ENCODE results near the gene PACSIN2.
"Not testable (repeated sequence)": the region's sequence is repeated elsewhere in the genome, so short reads cannot be mapped to it uniquely, and the experiment has no call there.

Gene PACSIN2

GRCh38 chr22:42957544-42957943 lies 57.4 kb downstream of the PACSIN2 start:
- H3K79me2 ChIP-seq (ENCODE audit: insufficient read depth, low read length), result peaks cover 86% of the 10 kb centered on the region
- no peak for DNase-seq
- H4K20me1 ChIP-seq (ENCODE audit: insufficient read depth, low read length), result peaks cover 57% of the 10 kb centered on the region
- H3K9ac ChIP-seq (ENCODE audit: low read depth, low read length), result no peak overlapping the region
- H3K36me3 ChIP-seq (ENCODE audit: insufficient read depth, low read length), result 0 out of 2 replicates have a peak, but pooled peaks cover 4% of the 10 kb centered on the region
- H3K27ac ChIP-seq (ENCODE audit: low read length), result no peak overlapping the region
- no peak for ATAC-seq (ENCODE audit: insufficient read depth, low read depth)
- no peaks in the 10 kb centered on the region for H3K27me3 ChIP-seq (ENCODE audit: insufficient read depth, low read length, poor library complexity)
- no peaks in the 10 kb centered on the region for H3K4me1 ChIP-seq (ENCODE audit: insufficient read depth, low read length)
- no peak for TF ChIP-seq CTCF (IDR thresholded peaks at IDR 0.05; ENCODE audit: borderline replicate concordance, extremely low read depth, low read length, poor library complexity, severe bottlenecking)
- TF ChIP-seq EZH2 (IDR thresholded peaks at IDR 0.05; ENCODE audit: borderline replicate concordance, low read depth, low read length, severe bottlenecking), result no peak
- H3K4me3 ChIP-seq (ENCODE audit: low read depth in 1 of 2, low read length in 2 of 2), result no peak overlapping the region
- no peak overlapping the region for H2AFZ ChIP-seq (ENCODE audit: low read depth, low read length)
- H3K9me3 ChIP-seq (ENCODE audit: insufficient read depth, low read length, severe bottlenecking), result no peaks in the 10 kb centered on the region
- no peak overlapping the region for H3K4me2 ChIP-seq (ENCODE audit: insufficient read depth, low read length)

- 0 out of 2 replicates have a peak, but pooled peaks cover 4% of the 10 kb centered on the region for H3K36me3 ChIP-seq (ENCODE audit: insufficient read depth, low read length)
- no peak overlapping the region for H3K4me2 ChIP-seq (ENCODE audit: insufficient read depth, low read length)
- H3K27me3 ChIP-seq (ENCODE audit: insufficient read depth, low read length, poor library complexity), result no peaks in the 10 kb centered on the region
- DNase-seq, result no peak
- H3K4me1 ChIP-seq (ENCODE audit: insufficient read depth, low read length), result no peaks in the 10 kb centered on the region
- no peak overlapping the region for H2AFZ ChIP-seq (ENCODE audit: low read depth, low read length)
- H4K20me1 ChIP-seq (ENCODE audit: insufficient read depth, low read length), result peaks cover 56% of the 10 kb centered on the region
- H3K9me3 ChIP-seq (ENCODE audit: insufficient read depth, low read length, severe bottlenecking), result no peaks in the 10 kb centered on the region
- peaks cover 90% of the 10 kb centered on the region for H3K79me2 ChIP-seq (ENCODE audit: insufficient read depth, low read length)
- no peak for ATAC-seq (ENCODE audit: insufficient read depth, low read depth)
- no peak overlapping the region for H3K9ac ChIP-seq (ENCODE audit: low read depth, low read length)
- TF ChIP-seq EZH2 (IDR thresholded peaks at IDR 0.05; ENCODE audit: borderline replicate concordance, low read depth, low read length, severe bottlenecking) (no peak), CTCF (IDR thresholded peaks at IDR 0.05; ENCODE audit: borderline replicate concordance, extremely low read depth, low read length, poor library complexity, severe bottlenecking) (no peak)
- no peak overlapping the region for H3K4me3 ChIP-seq (ENCODE audit: low read depth in 1 of 2, low read length in 2 of 2)
- no peak overlapping the region for H3K27ac ChIP-seq (ENCODE audit: low read length)
Observed at GRCh38 chr22:42955848-42956247, 59.1 kb downstream of the PACSIN2 start.

GRCh38 chr22:42955087-42955635 lies 59.8 kb downstream of the PACSIN2 start:
- H3K36me3 ChIP-seq (ENCODE audit: insufficient read depth, low read length), result 0 out of 2 replicates have a peak, but pooled peaks cover 4% of the 10 kb centered on the region
- DNase-seq (no peak), ATAC-seq (ENCODE audit: insufficient read depth, low read depth) (no peak)
- H2AFZ ChIP-seq (ENCODE audit: low read depth, low read length), result no peak overlapping the region
- TF ChIP-seq CTCF (IDR thresholded peaks at IDR 0.05; ENCODE audit: borderline replicate concordance, extremely low read depth, low read length, poor library complexity, severe bottlenecking) (no peak), EZH2 (IDR thresholded peaks at IDR 0.05; ENCODE audit: borderline replicate concordance, low read depth, low read length, severe bottlenecking) (no peak)
- H3K27ac ChIP-seq (ENCODE audit: low read length), result no peak overlapping the region
- H3K27me3 ChIP-seq (ENCODE audit: insufficient read depth, low read length, poor library complexity), result no peaks in the 10 kb centered on the region
- no peak overlapping the region for H3K9ac ChIP-seq (ENCODE audit: low read depth, low read length)
- no peaks in the 10 kb centered on the region for H3K9me3 ChIP-seq (ENCODE audit: insufficient read depth, low read length, severe bottlenecking)
- no peak overlapping the region for H3K4me3 ChIP-seq (ENCODE audit: low read depth in 1 of 2, low read length in 2 of 2)
- no peak overlapping the region for H3K4me2 ChIP-seq (ENCODE audit: insufficient read depth, low read length)
- peaks cover 61% of the 10 kb centered on the region for H4K20me1 ChIP-seq (ENCODE audit: insufficient read depth, low read length)
- no peaks in the 10 kb centered on the region for H3K4me1 ChIP-seq (ENCODE audit: insufficient read depth, low read length)
- H3K79me2 ChIP-seq (ENCODE audit: insufficient read depth, low read length), result peaks cover 89% of the 10 kb centered on the region

- H3K4me3 ChIP-seq (ENCODE audit: low read depth in 1 of 2, low read length in 2 of 2); ATAC-seq (ENCODE audit: insufficient read depth, low read depth); H3K27ac ChIP-seq (ENCODE audit: low read length); DNase-seq; H3K9me3 ChIP-seq (ENCODE audit: insufficient read depth, low read length, severe bottlenecking); H3K36me3 ChIP-seq (ENCODE audit: insufficient read depth, low read length); H3K4me2 ChIP-seq (ENCODE audit: insufficient read depth, low read length); H3K4me1 ChIP-seq (ENCODE audit: insufficient read depth, low read length); H3K9ac ChIP-seq (ENCODE audit: low read depth, low read length); H3K27me3 ChIP-seq (ENCODE audit: insufficient read depth, low read length, poor library complexity); H2AFZ ChIP-seq (ENCODE audit: low read depth, low read length): not testable (repeated sequence)
- peaks cover 92% of the 10 kb centered on the region for H3K79me2 ChIP-seq (ENCODE audit: insufficient read depth, low read length)
- H4K20me1 ChIP-seq (ENCODE audit: insufficient read depth, low read length), result peaks cover 62% of the 10 kb centered on the region
Observed at GRCh38 chr22:42953751-42954150, 61.2 kb downstream of the PACSIN2 start.
